HPDE6-E6E7 (cell line): ENCODE measurements around the gene NUDT22.

Source experiments
- DNase-seq: peaks from one replicate; pipeline ENCODE4 v3.0.0; 2011; ENCODE audit warnings: missing footprints; ENCODE audit errors: extremely low spot score

NUDT22 gene

DNA sequence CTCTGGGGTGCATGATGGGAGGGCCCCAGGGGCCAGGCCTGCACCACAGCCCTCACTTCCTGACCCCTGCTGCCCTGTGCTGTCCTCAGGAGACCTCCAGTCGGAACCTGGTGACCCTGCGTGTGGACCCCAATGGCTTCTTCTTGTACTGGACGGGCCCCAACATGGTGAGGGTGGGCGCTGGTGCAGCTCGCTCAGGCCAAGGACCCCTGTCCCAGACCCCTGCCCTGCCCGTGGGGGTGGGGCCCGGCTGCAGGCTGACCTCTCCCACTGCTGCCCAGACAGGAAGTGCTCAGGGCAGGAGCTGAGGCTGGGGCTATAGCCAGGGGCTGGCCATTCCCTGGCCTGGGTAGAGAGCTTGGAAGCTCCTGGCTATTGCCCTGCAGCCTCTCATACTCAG lies 28.3 kb downstream of the NUDT22 start:
- no peak for DNase-seq

DNA sequence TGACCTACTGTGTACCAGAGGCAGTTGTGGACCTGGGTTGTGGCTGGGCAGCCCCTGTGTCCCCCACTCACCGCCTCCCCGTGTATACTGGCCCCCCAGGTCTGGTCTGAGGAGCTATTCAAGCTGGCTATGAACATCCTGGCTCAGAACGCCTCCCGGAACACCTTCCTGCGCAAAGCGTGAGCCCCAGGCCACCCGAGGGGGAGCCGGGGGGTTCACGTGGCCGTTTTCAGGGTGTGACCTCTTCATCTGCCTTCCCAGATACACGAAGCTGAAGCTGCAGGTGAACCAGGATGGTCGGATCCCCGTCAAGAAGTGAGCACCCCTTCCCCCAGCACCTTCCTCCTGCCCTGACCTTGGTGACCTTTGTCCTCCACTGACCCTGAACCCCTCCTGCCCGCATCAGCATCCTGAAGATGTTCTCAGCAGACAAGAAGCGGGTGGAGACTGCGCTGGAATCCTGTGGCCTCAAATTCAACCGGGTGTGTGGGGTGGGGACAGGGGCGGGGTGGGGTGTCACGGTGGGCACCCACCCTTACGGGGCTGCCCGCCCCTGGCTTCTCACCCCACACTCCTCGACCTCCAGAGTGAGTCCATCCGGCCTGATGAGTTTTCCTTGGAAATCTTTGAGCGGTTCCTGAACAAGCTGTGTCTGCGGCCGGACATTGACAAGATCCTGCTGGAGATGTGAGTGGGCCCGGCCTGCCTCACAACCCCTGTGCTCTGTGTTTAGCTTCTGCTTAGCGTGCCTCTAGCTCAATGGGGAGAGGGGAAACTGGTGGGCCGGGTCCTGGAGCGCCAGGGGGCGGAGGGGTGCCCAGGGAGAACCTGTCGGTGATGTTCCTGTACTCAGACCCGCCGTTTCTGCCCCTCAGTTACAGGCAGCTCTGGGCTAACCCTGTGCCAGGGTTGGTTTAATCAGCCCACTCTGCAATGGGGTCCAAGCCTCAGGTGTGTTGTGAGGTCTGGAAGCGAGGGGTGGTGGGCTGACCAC lies 29.4 kb downstream of the NUDT22 start:
- no peak for DNase-seq

DNA sequence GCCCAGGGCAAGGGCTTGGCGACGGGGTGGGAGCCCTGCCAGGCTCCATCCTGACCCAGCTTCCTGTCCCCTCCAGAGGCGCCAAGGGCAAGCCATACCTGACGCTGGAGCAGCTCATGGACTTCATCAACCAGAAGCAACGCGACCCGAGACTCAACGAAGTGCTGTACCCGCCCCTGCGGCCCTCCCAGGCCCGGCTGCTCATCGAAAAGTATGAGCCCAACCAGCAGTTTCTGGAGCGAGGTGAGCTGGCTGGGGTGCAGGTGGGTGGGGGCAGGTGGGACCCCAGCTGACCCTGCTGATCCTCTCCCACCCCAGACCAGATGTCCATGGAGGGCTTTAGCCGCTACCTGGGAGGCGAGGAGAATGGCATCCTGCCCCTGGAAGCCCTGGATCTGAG lies 30.2 kb downstream of the NUDT22 start:
- no peak for DNase-seq

DNA sequence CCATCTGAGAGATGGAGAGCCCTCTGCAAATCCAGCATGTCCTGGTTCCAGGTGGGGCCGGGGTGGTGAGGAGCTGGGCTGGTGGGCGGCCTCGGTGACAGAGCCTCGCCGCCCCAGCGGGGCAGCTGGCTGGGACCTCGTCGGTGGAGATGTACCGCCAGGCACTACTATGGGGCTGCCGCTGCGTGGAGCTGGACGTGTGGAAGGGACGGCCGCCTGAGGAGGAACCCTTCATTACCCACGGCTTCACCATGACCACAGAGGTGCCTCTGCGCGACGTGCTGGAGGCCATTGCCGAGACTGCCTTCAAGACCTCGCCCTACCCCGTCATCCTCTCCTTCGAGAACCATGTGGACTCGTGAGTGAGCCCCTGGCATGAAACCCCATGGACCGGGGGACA lies 32.3 kb downstream of the NUDT22 start:
- no peak for DNase-seq

DNA sequence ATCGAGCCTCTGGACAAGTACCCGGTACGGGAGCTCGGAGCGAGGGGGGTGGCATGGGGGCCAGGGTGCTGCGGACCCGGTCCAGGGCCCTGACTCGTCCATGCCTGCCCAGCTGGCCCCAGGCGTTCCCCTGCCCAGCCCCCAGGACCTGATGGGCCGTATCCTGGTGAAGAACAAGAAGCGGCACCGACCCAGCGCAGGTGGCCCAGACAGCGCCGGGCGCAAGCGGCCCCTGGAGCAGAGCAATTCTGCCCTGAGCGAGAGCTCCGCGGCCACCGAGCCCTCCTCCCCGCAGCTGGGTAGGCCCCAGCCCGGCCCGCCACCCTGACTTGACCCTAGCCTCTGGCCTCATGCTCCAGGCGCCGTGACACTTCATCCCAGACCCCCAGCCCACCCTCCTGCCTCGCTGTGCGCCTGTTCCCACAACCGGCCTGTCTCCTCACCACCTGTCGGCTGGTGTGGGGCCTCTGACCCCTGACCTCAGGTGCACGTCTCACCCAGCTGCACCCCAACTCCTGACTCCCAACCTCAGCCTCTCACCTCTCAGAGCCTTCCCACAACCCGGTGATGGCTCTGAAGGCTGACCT lies 33.0 kb downstream of the NUDT22 start:
- DNase-seq, result no peak

DNA sequence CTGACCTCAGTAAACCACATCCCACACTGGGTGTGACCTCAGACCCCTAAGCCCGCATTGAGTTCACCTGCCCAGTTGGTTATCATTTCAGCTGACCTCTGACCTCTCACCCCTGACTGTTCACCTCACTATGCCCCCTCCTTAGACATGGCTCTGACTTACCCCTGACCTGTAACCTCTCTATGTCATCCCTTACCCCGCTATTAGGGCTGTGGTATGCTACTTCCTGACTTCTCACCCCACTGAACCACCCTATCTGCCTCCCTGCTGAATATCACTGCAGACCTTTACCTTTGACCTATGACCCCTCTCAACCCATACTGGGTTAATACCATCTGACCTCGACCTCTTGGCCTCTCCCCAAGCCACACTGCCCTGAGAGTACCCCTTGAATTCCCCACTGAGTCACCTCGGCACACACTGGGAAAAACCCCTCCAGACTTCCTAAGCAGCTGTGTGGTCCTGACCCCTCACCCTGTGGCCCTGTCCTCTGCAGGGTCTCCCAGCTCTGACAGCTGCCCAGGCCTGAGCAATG lies 33.5 kb downstream of the NUDT22 start:
- no peak for DNase-seq

DNA sequence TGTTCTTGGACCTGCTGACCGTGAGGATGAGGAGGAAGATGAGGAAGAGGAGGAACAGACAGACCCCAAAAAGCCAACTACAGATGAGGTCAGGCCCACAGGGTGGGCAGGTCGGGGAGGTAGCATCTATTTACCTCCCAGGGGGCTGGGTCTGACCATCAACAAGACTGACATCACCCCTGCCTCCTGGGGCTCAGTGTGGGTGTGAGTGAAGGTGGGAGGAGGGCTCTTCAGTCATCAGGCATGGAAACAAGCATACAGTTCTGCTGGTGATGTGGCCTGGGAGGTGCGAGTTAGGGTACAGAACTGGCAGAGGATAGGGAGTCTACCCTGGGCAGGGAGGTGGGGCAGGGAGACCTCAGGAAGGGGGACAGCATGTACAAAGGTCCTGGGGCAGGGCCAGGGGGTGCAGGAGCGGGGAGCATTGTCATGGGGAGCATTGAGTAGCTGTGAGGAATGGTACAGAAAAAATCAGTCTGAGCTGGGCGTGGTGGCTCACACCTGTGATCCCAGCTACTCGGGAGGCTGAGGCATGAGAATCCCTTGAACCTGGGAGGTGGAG lies 34.2 kb downstream of the NUDT22 start:
- DNase-seq, result no peak

DNA sequence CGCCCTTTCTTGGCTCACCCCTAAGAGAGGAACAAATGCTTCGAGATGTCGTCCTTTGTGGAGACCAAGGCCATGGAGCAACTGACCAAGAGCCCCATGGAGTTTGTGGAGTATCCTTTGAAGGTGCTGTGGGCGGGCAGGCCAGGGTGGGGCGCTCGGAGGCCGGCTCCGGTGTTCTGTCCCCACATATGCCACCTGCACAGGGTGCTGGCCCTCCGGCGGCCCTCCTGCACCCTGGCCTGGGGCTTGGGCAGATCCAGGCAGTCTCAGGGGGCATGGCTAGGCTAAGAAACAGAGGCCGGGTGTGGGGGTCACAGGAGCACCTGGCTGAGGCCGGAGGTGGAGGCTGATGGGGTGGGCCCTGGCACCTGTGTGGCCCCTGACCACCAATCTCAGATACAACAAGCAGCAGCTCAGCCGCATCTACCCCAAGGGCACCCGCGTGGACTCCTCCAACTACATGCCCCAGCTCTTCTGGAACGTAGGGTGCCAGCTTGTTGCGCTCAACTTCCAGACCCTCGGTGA lies 35.5 kb downstream of the NUDT22 start:
- DNase-seq, result no peak

DNA sequence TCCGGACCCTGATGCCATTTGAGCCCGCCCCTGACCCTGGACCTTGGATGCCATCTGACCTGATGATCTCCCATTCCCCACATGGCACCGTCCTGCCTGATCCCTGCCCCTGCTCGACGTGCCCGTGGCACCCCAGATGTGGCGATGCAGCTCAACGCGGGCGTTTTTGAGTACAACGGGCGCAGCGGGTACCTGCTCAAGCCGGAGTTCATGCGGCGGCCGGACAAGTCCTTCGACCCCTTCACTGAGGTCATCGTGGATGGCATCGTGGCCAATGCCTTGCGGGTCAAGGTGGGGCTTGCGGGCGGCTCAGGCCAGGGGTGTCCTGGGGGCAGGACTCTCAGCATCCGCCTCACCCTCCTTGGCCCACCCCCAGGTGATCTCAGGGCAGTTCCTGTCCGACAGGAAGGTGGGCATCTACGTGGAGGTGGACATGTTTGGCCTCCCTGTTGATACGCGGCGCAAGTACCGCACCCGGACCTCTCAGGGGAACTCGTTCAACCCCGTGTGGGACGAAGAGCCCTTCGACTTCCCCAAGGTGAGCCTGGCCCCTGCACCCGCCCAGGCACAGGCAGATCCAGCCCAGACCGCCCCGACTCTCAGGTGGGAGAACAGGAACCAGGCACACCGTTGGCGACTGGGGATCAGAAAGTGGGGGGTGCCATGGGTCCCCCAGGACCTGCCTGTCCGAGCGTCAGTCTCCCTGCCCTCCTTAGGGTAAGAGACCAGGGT lies 36.4 kb downstream of the NUDT22 start:
- no peak for DNase-seq

DNA sequence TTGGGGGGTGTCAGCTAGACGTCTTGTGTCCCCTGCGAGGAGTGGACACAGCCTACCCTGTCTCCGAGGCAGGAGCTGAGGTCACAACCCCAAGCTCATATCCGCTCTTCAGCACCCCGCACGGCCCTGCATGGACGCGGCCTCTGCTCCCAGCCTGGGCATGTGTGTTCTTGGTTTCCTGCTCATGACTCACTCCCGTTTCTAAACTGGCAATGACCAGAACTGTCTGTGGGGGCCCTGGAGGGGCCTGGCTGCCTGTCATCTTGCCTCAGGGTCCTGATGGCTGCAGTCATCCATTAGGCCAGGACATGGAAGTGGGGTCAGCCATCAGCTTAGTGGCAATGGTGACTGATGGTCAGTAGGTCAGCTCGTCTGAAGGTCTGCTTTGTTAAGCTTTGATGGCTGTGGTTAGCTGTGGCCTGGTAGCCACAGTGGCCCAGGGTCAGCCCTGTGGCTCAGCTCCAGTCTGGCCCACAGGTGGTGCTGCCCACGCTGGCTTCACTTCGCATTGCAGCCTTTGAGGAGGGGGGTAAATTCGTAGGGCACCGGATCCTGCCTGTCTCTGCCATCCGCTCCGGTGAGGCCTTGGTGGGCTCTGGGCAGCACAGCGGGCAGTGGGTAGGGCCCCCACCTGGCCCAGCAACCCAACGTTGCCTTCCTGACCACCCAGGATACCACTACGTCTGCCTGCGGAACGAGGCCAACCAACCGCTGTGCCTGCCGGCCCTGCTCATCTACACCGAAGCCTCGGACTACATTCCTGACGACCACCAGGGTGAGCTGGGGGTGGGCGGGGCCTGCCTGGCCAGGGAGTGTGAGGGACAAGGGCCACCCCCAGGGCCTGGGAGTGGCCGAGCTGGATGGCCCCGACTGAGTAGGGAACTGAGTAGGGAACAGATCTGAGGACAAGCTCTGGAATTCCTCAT lies 37.2 kb downstream of the NUDT22 start:
- DNase-seq, result no peak

DNA sequence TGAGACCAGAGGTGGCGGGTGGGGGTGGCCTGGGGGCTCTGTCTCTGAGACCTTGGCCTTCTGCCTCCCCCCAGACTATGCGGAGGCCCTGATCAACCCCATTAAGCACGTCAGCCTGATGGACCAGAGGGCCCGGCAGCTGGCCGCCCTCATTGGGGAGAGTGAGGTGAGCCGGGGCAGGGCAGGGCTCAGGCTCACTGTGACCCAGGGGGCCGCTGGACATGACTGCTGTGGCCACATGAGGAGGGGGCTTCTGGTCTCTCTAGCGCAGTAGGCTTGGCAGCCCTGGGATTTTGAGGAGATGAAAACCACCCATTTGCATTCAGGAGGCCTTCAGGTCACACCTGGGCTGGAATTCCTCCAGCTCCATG lies 37.9 kb downstream of the NUDT22 start:
- DNase-seq, result no peak

DNA sequence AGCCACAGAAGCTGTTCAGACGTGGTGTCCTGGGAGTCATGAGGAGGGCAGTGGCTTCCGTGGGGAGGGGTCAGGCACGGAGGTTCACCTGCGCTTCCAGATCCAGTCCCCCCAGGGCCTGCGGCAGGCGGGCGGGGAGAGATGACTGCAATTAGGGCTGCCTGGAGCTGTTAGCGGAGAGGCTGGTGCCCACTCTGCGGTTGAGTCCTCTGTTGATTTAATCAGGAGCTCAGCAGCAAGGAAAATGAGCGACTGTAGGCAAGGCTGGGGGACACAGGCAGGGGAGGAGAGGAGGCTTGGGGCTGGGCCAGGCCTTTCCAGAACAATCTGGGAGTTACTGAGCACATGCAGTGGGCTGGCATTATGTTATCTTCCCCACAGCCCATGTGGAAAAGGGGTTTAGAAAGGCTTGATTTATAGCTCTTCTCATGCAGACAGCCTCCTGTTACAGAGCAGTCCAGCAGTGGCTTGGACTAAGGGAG lies 38.3 kb downstream of the NUDT22 start:
- DNase-seq, result no peak

DNA sequence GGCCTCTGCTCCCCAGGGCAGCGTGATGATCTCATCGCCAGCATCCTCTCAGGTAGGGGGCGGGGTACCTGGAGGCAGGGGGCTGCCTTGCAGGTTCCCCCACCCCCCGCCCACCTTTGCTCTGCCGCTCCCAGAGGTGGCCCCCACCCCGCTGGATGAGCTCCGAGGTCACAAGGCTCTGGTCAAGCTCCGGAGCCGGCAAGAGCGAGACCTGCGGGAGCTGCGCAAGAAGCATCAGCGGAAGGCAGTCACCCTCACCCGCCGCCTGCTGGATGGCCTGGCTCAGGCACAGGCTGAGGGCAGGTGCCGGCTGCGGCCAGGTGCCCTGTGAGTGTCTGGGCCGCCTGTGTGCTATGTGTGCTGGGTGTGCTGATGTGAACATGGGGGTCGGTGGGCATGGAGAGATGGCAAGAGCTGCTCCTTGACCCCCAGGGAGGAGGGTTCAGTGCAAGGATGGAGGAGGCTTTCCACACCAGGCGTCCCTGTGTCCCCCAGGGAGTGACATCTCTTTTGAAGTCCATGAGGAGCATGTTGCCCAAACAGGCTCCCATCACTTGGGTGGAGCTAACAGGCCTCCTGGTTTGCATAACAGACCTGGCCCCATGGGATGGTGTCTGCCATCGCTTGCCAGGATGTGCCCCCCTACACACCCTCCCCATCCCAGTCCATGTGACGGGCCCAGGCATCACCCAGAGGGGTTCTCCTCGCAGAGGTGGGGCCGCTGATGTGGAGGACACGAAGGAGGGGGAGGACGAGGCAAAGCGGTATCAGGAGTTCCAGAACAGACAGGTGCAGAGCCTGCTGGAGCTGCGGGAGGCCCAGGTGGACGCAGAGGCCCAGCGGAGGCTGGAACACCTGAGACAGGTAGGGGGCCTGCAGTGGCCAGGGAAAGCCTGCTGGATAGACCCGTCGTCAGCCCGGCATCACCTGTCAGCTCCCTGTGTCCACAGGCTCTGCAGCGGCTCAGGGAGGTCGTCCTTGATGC lies 39.4 kb downstream of the NUDT22 start:
- no peak for DNase-seq

DNA sequence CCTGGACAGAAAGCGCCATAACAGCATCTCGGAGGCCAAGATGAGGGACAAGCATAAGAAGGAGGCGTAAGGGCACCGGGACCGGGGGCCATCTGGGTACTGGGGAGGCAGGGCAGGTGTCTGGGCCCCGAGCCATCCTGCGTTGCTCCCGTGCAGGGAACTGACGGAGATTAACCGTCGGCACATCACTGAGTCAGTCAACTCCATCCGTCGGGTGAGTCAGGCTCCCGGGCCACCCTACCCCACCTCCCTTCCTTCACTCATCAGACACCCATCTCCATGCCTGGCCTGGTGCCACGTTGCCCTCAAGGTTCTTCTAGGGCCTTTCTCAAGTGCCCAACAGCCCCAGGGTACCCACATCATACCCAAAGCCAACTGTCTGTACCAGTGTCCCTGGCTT lies 40.3 kb downstream of the NUDT22 start:
- DNase-seq, result no peak

DNA sequence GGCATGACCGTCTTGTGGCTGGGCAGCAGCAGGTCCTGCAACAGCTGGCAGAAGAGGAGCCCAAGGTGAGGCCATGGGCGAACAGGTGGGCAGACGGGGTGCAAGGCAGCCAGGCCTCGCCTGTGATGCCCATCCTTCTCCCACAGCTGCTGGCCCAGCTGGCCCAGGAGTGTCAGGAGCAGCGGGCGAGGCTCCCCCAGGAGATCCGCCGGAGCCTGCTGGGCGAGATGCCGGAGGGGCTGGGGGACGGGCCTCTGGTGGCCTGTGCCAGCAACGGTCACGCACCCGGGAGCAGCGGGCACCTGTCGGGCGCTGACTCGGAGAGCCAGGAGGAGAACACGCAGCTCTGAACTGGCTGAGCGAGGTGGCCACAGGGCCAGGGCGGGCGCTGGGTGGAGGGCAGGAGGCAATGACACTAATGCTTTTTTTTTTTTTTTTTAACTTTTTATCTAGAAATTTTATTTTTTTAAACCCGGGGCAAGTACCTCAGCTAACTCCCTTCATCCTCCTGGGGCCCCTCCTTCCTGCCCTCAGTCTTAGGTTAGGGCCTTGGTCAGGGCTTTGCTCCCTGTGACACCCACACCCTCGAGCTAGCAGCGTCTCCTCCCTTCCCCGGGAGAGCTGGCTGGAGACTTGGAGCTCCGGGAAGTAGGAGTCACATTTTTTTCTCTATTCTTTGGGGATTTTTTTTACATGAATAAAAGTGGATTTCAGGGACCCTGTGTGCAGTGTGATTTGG lies 41.3 kb downstream of the NUDT22 start:
- DNase-seq, result no peak

DNA sequence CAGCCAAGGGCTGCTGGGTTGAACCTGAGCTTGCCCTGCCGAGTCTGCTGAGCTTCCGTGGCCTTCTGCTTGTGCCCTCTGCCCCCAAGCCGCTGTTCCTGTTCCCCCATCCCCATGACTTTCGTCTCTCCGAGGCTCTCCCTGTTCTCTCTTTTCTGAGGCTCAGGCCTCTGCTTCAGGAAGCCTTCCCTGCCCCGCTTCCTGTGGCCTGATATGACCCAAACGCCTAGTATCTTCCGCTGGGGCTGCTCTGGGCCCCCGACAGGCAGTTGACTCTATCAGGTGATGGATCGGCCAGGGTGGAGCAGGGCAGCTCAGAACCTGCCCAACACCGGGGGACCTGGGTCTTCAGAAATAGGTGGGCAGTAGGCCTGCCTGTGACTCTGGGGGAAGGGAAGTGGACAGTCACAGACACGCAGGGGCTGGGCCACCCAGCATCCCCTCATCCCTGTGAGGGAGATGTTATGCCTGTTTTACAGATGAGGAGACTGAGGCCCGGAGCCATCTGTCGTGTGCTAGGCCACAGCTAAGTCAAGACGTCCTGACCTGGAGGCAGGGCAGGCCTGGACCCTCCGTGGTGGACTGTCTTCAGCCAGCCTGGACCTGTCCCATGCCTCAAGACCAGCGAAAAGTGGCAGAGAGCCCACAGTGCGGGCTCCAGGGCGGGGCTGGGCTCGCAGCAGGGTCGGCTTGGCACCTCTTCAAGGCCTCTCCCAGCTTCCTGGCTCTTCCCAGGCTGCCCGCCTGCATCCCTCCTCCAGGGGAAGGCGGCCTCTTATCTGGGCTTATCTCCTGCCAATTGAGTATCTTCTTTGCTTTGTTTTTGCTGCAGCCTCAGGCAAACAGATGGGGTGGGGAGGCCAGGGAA lies 42.2 kb downstream of the NUDT22 start:
- no peak for DNase-seq

DNA sequence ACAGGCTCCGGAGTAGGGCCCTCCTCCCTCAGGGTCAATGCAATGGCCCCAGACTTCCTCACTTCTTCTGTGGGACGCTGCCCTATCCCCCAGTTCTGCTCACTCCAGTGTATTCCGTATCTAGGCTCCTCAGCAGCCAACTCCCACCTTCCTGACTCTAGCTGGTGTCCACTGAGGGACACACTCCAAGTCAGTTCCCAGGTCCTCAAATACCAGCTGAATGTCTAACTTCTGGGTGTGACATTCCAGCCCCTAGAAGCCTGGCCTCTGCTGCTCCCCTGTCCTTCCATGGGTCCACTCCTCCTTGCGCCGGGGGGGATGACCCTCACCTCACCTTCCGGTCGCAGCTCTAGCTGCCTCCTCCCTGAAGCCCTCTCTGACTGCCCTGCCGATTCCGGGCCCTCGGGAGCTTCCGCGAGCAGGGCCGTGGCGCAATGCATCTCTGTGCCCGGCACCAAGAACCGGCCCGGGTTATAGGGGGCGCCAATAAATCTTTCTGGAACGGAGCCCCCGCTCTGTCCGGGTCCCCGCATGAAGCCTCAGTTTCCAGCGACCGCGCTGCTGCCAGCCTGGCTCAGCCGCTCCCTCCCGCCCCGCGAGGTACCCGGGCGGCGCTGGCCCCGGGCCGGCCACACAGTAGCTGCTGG lies 42.9 kb downstream of the NUDT22 start:
- no peak for DNase-seq
